HepG2 (cell line): ENCODE measurements around the gene TLR3. TPM values are rescaled to one million over a fixed set of nuclear protein-coding genes. Genes with fewer than 3 reads are reported as not detected.

Source experiments
- ATAC-seq: fragments of 200-7000 bp; cut with Tn5 transposase; 3 replicates; pipeline ENCODE4 v1.9.1; 2020; ENCODE audit warnings: mild to moderate bottlenecking, moderate library complexity
- BruUV-seq: library from RNA; stranded (reverse); fragments of 400-500 nt; replicated peaks from 2 replicates; lab custom pipeline; 2021; lab: Mats Ljungman, UMichigan
- CTCF ChIA-PET: fragments of 300-600 bp; formaldehyde crosslinking; extraction: SDS; loops from one replicate; lab custom pipeline; 2021; ENCODE audit warnings: low total read pairs, inconsistent platforms, low intra/inter-chr PET ratio; lab: Yijun Ruan, JAX
- POLR2A ChIA-PET: fragments of 350-600 bp; sonication (Branson Sonifier 250); formaldehyde crosslinking; loops from one replicate; lab custom pipeline; 2020; ENCODE audit warnings: antibody characterized with exemption, inconsistent platforms; lab: Yijun Ruan, JAX
- DNase-seq: peaks from one replicate; pipeline ENCODE4 v3.0.0-alpha.2; 2015; ENCODE audit warnings: low spot score
- FAIRE-seq: peaks from 3 replicates; lab custom pipeline; 2011; peaks lifted over from hg19 to GRCh38; lab: Jason Lieb, UNC
- H2AFZ ChIP-seq: one replicate; pipeline ENCODE4 v1.6.1; 2011; ENCODE audit warnings: low read length, inconsistent platforms
- H3K27ac ChIP-seq: fragments of 300-600 bp; 3 replicates; pipeline ENCODE4 v1.8.0; 2011; ENCODE audit warnings: mixed run types, mild to moderate bottlenecking, mixed read lengths, low read length, inconsistent platforms; ENCODE audit not compliant: insufficient read depth; ENCODE audit errors: extremely low read length
- H3K27me3 ChIP-seq, 2 experiments: fragments of 200-600 bp in 1 of 2; 2 replicates in 1 of 2; 3 replicates in 1 of 2; pipeline versions ENCODE4 v1.6.0 to v1.8.0; 2011; ENCODE audit warnings: low read length in 2 of 2, mild to moderate bottlenecking in 2 of 2, moderate library complexity in 2 of 2, inconsistent platforms in 1 of 2; ENCODE audit not compliant: insufficient read depth in 2 of 2, control insufficient read depth in 1 of 2
- H3K36me3 ChIP-seq, 2 experiments: fragments of 200-600 bp in 1 of 2; replicated peaks in 1 of 2; 2 replicates in 1 of 2; 3 replicates in 1 of 2; pipeline versions ENCODE4 v1.5.1 to v1.8.0; 2011; ENCODE audit warnings: low read length in 2 of 2, inconsistent platforms in 1 of 2; ENCODE audit not compliant: insufficient read depth in 2 of 2, control insufficient read depth in 1 of 2
- H3K4me1 ChIP-seq: 2 replicates; pipeline ENCODE4 v1.5.1; 2012; ENCODE audit warnings: low read length, inconsistent platforms; ENCODE audit not compliant: insufficient read depth
- H3K4me2 ChIP-seq: 2 replicates; pipeline ENCODE4 v1.6.0; 2011; ENCODE audit warnings: low read depth, low read length, inconsistent platforms
- H3K4me3 ChIP-seq, 3 experiments: fragments of 200-600 bp in 1 of 3; sonication (generic), shearing (Covaris generic) in 1 of 3; replicated peaks in 1 of 3; 2 replicates each; pipeline ENCODE4 v1.5.1; 2011 to 2016; ENCODE audit warnings: low read length in 3 of 3, inconsistent platforms in 2 of 3, low read depth in 2 of 3, mild to moderate bottlenecking in 2 of 3, control low read depth in 1 of 3, mixed read lengths in 1 of 3; ENCODE audit not compliant: insufficient read depth in 1 of 3
- H3K79me2 ChIP-seq: one replicate; pipeline ENCODE4 v1.6.1; 2011; ENCODE audit warnings: low read length, inconsistent platforms; ENCODE audit not compliant: insufficient read depth
- H3K9ac ChIP-seq: 2 replicates; pipeline ENCODE4 v1.6.0; 2011; ENCODE audit warnings: mild to moderate bottlenecking, low read depth, low read length, inconsistent platforms; ENCODE audit not compliant: insufficient read depth
- H3K9me3 ChIP-seq: 2 replicates; pipeline ENCODE4 v1.5.1; 2012; ENCODE audit warnings: mild to moderate bottlenecking, low read length
- H4K20me1 ChIP-seq: 2 replicates; pipeline ENCODE4 v1.6.0; 2011; ENCODE audit warnings: inconsistent platforms, mild to moderate bottlenecking, low read length, moderate library complexity; ENCODE audit not compliant: insufficient read depth
- FLYWCH1 ChIP-seq: sonication (generic); formaldehyde crosslinking; IDR thresholded peaks from 2 replicates; pipeline ENCODE4 v1.8.1; 2023; ENCODE audit warnings: mild to moderate bottlenecking, missing genetic modification reagents
- FOXC1 ChIP-seq: sonication (generic); formaldehyde crosslinking; IDR thresholded peaks from 2 replicates; pipeline ENCODE4 v1.8.0; 2022; ENCODE audit warnings: mild to moderate bottlenecking, missing genetic modification reagents, borderline replicate concordance
- KLF15 ChIP-seq: sonication (generic); formaldehyde crosslinking; IDR thresholded peaks from 2 replicates; pipeline ENCODE4 v1.8.1; 2023; ENCODE audit warnings: borderline replicate concordance, mild to moderate bottlenecking, inconsistent platforms, missing genetic modification reagents, mixed read lengths
- PRMT3 ChIP-seq: sonication (generic); formaldehyde crosslinking; IDR thresholded peaks from 2 replicates; pipeline ENCODE4 v1.8.1; 2022; ENCODE audit warnings: low read depth, mild to moderate bottlenecking, moderate library complexity, missing genetic modification reagents, borderline replicate concordance
- ZBTB38 ChIP-seq: sonication (generic); formaldehyde crosslinking; IDR thresholded peaks from 2 replicates; pipeline ENCODE4 v1.5.1; 2020; ENCODE audit warnings: mild to moderate bottlenecking, missing genetic modification reagents
- ZFP36 ChIP-seq: fragments of 150-350 bp; IDR thresholded peaks from 2 replicates; pipeline ENCODE4 v1.6.1; 2018; ENCODE audit warnings: borderline replicate concordance, low read length, low read depth; ENCODE audit not compliant: partially characterized antibody
- ZNF326 ChIP-seq: sonication (generic); formaldehyde crosslinking; IDR thresholded peaks from 2 replicates; pipeline ENCODE4 v1.4.0; 2020; ENCODE audit warnings: missing genetic modification reagents, borderline replicate concordance
- ZNF552 ChIP-seq: sonication (generic); formaldehyde crosslinking; IDR thresholded peaks from 2 replicates; pipeline ENCODE4 v1.9.0; 2022; ENCODE audit warnings: missing genetic modification reagents, mild to moderate bottlenecking, borderline replicate concordance
- ZSCAN20 ChIP-seq: sonication (generic); formaldehyde crosslinking; IDR thresholded peaks from 2 replicates; pipeline ENCODE4 v1.4.0; 2020; ENCODE audit warnings: missing genetic modification reagents, mild to moderate bottlenecking, borderline replicate concordance
- ZSCAN25 ChIP-seq: sonication (generic); formaldehyde crosslinking; IDR thresholded peaks from 2 replicates; pipeline ENCODE4 v1.8.0; 2022; ENCODE audit warnings: mild to moderate bottlenecking, missing genetic modification reagents
- WGBS: methylation state at CpG from one replicate; pipeline ENCODE4 v1.1.6; 2017; ENCODE audit warnings: low lambda C conversion rate; 5-methylcytosine and 5-hydroxymethylcytosine counted together
- in situ Hi-C: cut with HindIII; loops from 2 replicates; pipeline ENCODE4 v1.10.0; 2017; ENCODE audit warnings: low pct_unique_long_range_greater_than_20kb; ENCODE audit not compliant: extremely low pct_ligation_motif_present
- intact Hi-C: fragments of 100-400 bp; cut with micrococcal nuclease; formaldehyde crosslinking; loops from one replicate; pipeline ENCODE4 v1.10.0; 2022; ENCODE audit not compliant: unreplicated experiment
- polyA plus RNA-seq, 8 experiments: library from polyadenylated mRNA; depleted of rRNA in 3 of 8; stranded (reverse) in 7 of 8; unstranded in 1 of 8; fragments of >200 nt; fragmentation: Illumina TruSeq in 4 of 8; extraction: Trizol in 4 of 8; gene quantifications; 2 replicates each; pipeline versions ENCODE4 v1.2.1 to v1.2.3, GENCODE V29; 2011 to 2016; ENCODE audit warnings: low read depth in 4 of 8, missing spikeins in 1 of 8, mixed read lengths in 1 of 8; ENCODE audit not compliant: insufficient read depth in 1 of 8
- total RNA-seq, 5 experiments: library from RNA; depleted of rRNA; stranded (reverse); fragments of >200 nt; fragmentation: Illumina TruSeq; extraction: Trizol; gene quantifications; 2 replicates each; pipeline ENCODE4 v1.2.3, GENCODE V29; 2016; ENCODE audit warnings: low read depth in 1 of 5
- TF ChIP-seq, protein P1 (sequence below): sonication (generic); formaldehyde crosslinking; IDR thresholded peaks from 2 replicates; pipeline ENCODE4 v1.4.0; 2020; ENCODE audit warnings: low read depth, mild to moderate bottlenecking, missing genetic modification reagents
- TF ChIP-seq, protein P2 (sequence below): sonication (generic); formaldehyde crosslinking; IDR thresholded peaks from 2 replicates; pipeline ENCODE4 v1.5.1; 2020; ENCODE audit warnings: mild to moderate bottlenecking, missing genetic modification reagents, borderline replicate concordance
- TF ChIP-seq, protein P3 (sequence below): sonication (generic); formaldehyde crosslinking; IDR thresholded peaks from 2 replicates; pipeline ENCODE4 v1.5.1; 2020; ENCODE audit warnings: mild to moderate bottlenecking, missing genetic modification reagents, borderline replicate concordance

The TLR3 gene
- total and polyA plus RNA-seq, 2 of the 13 experiments (the other 11 are each of a cell fraction or from before 2014, with no cell fraction given): 0.11 to 0.38 TPM

DNA sequence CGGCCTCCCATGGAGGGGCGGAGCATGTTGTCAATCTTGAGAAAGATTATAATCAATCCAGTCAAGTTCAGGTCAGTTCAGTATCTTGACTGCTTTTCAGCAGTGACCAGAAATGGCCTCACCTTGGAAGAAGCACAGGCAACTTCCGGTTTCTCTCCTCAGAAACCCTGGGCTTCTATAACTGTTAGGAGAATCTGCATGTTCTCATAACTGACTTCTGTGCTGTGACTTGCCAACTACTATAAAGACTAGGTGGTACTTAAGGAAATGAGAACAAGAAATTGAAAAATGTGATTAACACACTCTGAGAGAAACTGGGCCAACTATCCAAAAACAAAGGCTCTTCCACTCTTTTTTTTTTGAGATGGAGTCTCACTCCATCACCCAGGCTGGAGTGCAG is 35.9 kb upstream of the TLR3 start:
- CTCF ChIA-PET: no interaction called here
- no peak overlapping the region for H3K9ac ChIP-seq
- WGBS: 72% methylated on average over 3 of the region's 3 CpGs
- no peak overlapping the region for H3K4me3 ChIP-seq
- in situ Hi-C loops: loop anchor here (25.0 kb wide), 2 partner anchors 571 to 996 kb away; partner anchors contain the start of gene CCDC110
- H2AFZ ChIP-seq: no peak overlapping the region
- H3K4me2 ChIP-seq: no peak overlapping the region
- no peaks in the 10 kb centered on the region for H4K20me1 ChIP-seq
- H3K27me3 ChIP-seq: peaks cover 1 to 35% of the 10 kb centered on the region in 2 experiments; a peak in 4 of 5 replicates
- no peak for ATAC-seq
- no peak for DNase-seq
- TF ChIP-seq, protein P1, sequence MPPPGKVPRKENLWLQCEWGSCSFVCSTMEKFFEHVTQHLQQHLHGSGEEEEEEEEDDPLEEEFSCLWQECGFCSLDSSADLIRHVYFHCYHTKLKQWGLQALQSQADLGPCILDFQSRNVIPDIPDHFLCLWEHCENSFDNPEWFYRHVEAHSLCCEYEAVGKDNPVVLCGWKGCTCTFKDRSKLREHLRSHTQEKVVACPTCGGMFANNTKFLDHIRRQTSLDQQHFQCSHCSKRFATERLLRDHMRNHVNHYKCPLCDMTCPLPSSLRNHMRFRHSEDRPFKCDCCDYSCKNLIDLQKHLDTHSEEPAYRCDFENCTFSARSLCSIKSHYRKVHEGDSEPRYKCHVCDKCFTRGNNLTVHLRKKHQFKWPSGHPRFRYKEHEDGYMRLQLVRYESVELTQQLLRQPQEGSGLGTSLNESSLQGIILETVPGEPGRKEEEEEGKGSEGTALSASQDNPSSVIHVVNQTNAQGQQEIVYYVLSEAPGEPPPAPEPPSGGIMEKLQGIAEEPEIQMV (CRISPR knock-in tag): no peak
- TF ChIP-seq PRMT3: no peak
- TF ChIP-seq ZBTB38 (CRISPR knock-in tag): no peak
- TF ChIP-seq ZFP36: no peak
- TF ChIP-seq ZNF326 (CRISPR knock-in tag): no peak
- no peak for TF ChIP-seq KLF15 (CRISPR knock-in tag)
- TF ChIP-seq, protein P2, sequence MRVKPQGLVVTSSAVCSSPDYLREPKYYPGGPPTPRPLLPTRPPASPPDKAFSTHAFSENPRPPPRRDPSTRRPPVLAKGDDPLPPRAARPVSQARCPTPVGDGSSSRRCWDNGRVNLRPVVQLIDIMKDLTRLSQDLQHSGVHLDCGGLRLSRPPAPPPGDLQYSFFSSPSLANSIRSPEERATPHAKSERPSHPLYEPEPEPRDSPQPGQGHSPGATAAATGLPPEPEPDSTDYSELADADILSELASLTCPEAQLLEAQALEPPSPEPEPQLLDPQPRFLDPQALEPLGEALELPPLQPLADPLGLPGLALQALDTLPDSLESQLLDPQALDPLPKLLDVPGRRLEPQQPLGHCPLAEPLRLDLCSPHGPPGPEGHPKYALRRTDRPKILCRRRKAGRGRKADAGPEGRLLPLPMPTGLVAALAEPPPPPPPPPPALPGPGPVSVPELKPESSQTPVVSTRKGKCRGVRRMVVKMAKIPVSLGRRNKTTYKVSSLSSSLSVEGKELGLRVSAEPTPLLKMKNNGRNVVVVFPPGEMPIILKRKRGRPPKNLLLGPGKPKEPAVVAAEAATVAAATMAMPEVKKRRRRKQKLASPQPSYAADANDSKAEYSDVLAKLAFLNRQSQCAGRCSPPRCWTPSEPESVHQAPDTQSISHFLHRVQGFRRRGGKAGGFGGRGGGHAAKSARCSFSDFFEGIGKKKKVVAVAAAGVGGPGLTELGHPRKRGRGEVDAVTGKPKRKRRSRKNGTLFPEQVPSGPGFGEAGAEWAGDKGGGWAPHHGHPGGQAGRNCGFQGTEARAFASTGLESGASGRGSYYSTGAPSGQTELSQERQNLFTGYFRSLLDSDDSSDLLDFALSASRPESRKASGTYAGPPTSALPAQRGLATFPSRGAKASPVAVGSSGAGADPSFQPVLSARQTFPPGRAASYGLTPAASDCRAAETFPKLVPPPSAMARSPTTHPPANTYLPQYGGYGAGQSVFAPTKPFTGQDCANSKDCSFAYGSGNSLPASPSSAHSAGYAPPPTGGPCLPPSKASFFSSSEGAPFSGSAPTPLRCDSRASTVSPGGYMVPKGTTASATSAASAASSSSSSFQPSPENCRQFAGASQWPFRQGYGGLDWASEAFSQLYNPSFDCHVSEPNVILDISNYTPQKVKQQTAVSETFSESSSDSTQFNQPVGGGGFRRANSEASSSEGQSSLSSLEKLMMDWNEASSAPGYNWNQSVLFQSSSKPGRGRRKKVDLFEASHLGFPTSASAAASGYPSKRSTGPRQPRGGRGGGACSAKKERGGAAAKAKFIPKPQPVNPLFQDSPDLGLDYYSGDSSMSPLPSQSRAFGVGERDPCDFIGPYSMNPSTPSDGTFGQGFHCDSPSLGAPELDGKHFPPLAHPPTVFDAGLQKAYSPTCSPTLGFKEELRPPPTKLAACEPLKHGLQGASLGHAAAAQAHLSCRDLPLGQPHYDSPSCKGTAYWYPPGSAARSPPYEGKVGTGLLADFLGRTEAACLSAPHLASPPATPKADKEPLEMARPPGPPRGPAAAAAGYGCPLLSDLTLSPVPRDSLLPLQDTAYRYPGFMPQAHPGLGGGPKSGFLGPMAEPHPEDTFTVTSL: no peak
- TF ChIP-seq ZSCAN25 (CRISPR knock-in tag): no peak
- TF ChIP-seq ZSCAN20: no peak
- no peak for TF ChIP-seq FOXC1 (CRISPR knock-in tag)
- TF ChIP-seq, protein P3, sequence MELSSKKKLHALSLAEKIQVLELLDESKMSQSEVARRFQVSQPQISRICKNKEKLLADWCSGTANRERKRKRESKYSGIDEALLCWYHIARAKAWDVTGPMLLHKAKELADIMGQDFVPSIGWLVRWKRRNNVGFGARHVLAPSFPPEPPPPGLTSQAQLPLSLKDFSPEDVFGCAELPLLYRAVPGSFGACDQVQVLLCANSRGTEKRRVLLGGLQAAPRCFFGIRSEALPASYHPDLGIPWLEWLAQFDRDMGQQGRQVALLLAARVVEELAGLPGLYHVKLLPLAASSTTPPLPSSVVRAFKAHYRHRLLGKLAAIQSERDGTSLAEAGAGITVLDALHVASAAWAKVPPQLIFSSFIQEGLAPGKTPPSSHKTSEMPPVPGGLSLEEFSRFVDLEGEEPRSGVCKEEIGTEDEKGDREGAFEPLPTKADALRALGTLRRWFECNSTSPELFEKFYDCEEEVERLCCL (CRISPR knock-in tag): no peak
- TF ChIP-seq FLYWCH1 (CRISPR knock-in tag): no peak
- TF ChIP-seq ZNF552 (CRISPR knock-in tag): no peak
- FAIRE-seq: no peak
- no TSS peak for BruUV-seq
- no peak overlapping the region for H3K27ac ChIP-seq
- no peaks in the 10 kb centered on the region for H3K4me1 ChIP-seq
- H3K9me3 ChIP-seq: peaks cover 21% of the 10 kb centered on the region
- intact Hi-C loops: loop anchor here (10.0 kb wide), 1 partner anchor 1288 kb away; no protein-coding TSS in a partner anchor
- no peaks in the 10 kb centered on the region for H3K79me2 ChIP-seq
- POLR2A ChIA-PET: no interaction called here
- no peaks in the 10 kb centered on the region for H3K36me3 ChIP-seq
